ENCODE results near the gene ITGA6. TPM values are rescaled to one million over a fixed set of nuclear protein-coding genes. Genes with fewer than 3 reads are reported as not detected.

Gene ITGA6
- total RNA-seq, 1 experiment from 2014 or later, result 75.9 TPM

DNA sequence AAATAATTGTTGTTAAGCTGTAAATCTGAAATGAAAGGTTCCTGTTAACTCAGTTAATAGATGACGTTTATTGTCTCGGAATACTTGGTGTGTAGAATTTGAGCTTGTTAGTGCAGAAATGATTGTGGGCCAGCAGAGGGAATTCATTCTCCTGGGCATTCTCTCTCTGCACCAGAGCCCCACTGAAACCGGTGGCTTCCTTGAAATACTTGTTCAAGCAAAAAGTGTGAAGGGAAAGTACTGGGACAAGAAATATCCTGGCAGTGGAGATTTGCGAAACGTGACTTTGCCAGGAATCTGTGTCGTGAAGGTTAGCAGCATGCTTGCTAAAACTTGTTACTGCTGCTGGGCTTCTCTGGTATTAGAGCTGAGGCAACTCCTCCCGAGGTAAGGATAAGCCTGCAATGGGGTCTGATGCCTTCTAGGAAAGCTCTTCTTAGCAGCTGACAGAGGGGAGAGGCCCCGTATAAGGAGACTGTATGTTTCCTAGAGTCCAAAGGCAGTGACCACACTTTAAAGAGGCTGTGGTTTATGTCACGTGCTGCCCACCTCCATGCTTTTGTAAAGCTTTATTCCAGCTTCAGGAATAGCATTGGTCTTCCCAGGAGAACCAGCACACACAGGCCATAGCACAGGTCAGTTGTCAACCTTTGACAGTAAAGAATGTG is 2.0 kb downstream of the ITGA6 start:
- intact Hi-C loops (cut with micrococcal nuclease; ENCODE audit: unreplicated experiment), result no loop called here
- in situ Hi-C loops (cut with HindIII; ENCODE audit: low pct_unique_long_range_greater_than_20kb, low sequenced_read_pairs), result no loop called here
- Histone ChIP-seq H3K27ac (ENCODE audit: low read length) (peak overlapping the region; percentile 52), H3K9me3 (ENCODE audit: control insufficient read depth, insufficient read depth, low read depth, low read length) (no peaks in the 10 kb centered on the region), H3K4me1 (ENCODE audit: control insufficient read depth, insufficient read depth, low read length) (peaks cover 22% of the 10 kb centered on the region), H3K4me3 (ENCODE audit: low read depth in 2 of 2, low read length in 2 of 2) (peak overlapping the region; percentile 79 to 84), H3K27me3 (ENCODE audit: control insufficient read depth, insufficient read depth, low read length) (no peaks in the 10 kb centered on the region), H3K36me3 (ENCODE audit: control insufficient read depth, insufficient read depth, low read length) (peaks cover 3% of the 10 kb centered on the region; the same call in 1 of the 2 replicates)
- ChIA-PET POLR2A (interaction anchor here (1.1 to 1.3 kb wide), 2 partner anchors 9 to 12 kb away, joined by 3 to 4 read pairs; no protein-coding TSS in a partner anchor), CTCF (interaction anchor here (2.8 kb wide), 1 partner anchor 31 kb away, joined by 24 read pairs; no protein-coding TSS in a partner anchor)
- no TSS peak for BruUV-seq (replicated peaks)
- TF ChIP-seq, protein P1, sequence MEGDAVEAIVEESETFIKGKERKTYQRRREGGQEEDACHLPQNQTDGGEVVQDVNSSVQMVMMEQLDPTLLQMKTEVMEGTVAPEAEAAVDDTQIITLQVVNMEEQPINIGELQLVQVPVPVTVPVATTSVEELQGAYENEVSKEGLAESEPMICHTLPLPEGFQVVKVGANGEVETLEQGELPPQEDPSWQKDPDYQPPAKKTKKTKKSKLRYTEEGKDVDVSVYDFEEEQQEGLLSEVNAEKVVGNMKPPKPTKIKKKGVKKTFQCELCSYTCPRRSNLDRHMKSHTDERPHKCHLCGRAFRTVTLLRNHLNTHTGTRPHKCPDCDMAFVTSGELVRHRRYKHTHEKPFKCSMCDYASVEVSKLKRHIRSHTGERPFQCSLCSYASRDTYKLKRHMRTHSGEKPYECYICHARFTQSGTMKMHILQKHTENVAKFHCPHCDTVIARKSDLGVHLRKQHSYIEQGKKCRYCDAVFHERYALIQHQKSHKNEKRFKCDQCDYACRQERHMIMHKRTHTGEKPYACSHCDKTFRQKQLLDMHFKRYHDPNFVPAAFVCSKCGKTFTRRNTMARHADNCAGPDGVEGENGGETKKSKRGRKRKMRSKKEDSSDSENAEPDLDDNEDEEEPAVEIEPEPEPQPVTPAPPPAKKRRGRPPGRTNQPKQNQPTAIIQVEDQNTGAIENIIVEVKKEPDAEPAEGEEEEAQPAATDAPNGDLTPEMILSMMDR (IDR thresholded peaks at IDR 0.05), result peak; percentile 14; the same call in 1 of the 2 replicates
- no peak for TF ChIP-seq TCF7L2 (IDR thresholded peaks at IDR 0.05; ENCODE audit: low read depth, low read length)
- ATAC-seq, result no peak
- no peak for DNase-seq (ENCODE audit: low read depth, low spot score)

DNA sequence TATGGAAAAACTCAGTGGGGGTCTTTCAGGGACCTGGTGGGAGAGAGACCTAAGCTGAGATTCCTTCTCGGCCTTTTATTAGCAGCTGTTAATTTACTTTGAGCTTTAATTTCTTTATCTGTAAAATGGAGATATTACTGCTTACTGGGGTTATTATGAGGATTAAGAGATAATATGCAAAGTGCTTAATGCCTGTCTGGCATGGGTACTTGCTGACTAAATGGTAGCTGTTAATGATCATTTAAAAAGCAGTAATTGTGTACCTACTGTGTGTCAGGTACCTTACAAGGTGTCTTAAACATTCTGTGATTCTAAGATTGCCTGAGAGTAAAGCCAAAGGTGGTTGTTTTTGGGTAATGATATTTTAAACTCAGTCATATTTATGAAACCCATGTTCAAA is 2.6 kb downstream of the ITGA6 start:
- ChIA-PET CTCF (interaction anchor here (2.8 kb wide), 1 partner anchor 31 kb away, joined by 24 read pairs; no protein-coding TSS in a partner anchor), POLR2A (interaction anchor here (1.1 to 1.3 kb wide), 2 partner anchors 9 to 11 kb away, joined by 3 to 4 read pairs; no protein-coding TSS in a partner anchor)
- H3K36me3 ChIP-seq (ENCODE audit: control insufficient read depth, insufficient read depth, low read length), result peaks cover 3% of the 10 kb centered on the region; the same call in 1 of the 2 replicates
- TF ChIP-seq POLR2AphosphoS5 (IDR thresholded peaks at IDR 0.05; ENCODE audit: low read depth, low read length) (no peak), SIN3A (IDR thresholded peaks at IDR 0.05; ENCODE audit: borderline replicate concordance, insufficient read depth, low read depth, low read length) (no peak), TCF7L2 (IDR thresholded peaks at IDR 0.05; ENCODE audit: low read depth, low read length) (no peak)
- TF ChIP-seq, protein P1 (IDR thresholded peaks at IDR 0.05), result no peak
- TF ChIP-seq, protein P2, sequence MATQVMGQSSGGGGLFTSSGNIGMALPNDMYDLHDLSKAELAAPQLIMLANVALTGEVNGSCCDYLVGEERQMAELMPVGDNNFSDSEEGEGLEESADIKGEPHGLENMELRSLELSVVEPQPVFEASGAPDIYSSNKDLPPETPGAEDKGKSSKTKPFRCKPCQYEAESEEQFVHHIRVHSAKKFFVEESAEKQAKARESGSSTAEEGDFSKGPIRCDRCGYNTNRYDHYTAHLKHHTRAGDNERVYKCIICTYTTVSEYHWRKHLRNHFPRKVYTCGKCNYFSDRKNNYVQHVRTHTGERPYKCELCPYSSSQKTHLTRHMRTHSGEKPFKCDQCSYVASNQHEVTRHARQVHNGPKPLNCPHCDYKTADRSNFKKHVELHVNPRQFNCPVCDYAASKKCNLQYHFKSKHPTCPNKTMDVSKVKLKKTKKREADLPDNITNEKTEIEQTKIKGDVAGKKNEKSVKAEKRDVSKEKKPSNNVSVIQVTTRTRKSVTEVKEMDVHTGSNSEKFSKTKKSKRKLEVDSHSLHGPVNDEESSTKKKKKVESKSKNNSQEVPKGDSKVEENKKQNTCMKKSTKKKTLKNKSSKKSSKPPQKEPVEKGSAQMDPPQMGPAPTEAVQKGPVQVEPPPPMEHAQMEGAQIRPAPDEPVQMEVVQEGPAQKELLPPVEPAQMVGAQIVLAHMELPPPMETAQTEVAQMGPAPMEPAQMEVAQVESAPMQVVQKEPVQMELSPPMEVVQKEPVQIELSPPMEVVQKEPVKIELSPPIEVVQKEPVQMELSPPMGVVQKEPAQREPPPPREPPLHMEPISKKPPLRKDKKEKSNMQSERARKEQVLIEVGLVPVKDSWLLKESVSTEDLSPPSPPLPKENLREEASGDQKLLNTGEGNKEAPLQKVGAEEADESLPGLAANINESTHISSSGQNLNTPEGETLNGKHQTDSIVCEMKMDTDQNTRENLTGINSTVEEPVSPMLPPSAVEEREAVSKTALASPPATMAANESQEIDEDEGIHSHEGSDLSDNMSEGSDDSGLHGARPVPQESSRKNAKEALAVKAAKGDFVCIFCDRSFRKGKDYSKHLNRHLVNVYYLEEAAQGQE (IDR thresholded peaks at IDR 0.05; ENCODE audit: insufficient read depth in 1 of 2, low read depth in 2 of 2, low read length in 1 of 2), result no peak
- intact Hi-C loops (cut with micrococcal nuclease; ENCODE audit: unreplicated experiment) (no loop called here), in situ Hi-C loops (cut with HindIII; ENCODE audit: low pct_unique_long_range_greater_than_20kb, low sequenced_read_pairs) (no loop called here)
- no peaks in the 10 kb centered on the region for H3K27me3 ChIP-seq (ENCODE audit: control insufficient read depth, insufficient read depth, low read length)
- ATAC-seq (no peak), DNase-seq (ENCODE audit: low read depth, low spot score) (no peak)
- H3K4me3 ChIP-seq (ENCODE audit: low read depth in 2 of 2, low read length in 2 of 2), result peak overlapping the region in 1 of 2 experiments; percentile 84; a peak in 3 of 4 replicates
- H3K4me1 ChIP-seq (ENCODE audit: control insufficient read depth, insufficient read depth, low read length), result peaks cover 28% of the 10 kb centered on the region
- no peak overlapping the region for H3K27ac ChIP-seq (ENCODE audit: low read length)
- no peaks in the 10 kb centered on the region for H3K9me3 ChIP-seq (ENCODE audit: control insufficient read depth, insufficient read depth, low read depth, low read length)
- no TSS peak for BruUV-seq (replicated peaks)
